BJ (cell line): ENCODE measurements around the gene ARHGEF4. TPM values are rescaled to one million over a fixed set of nuclear protein-coding genes. Genes with fewer than 3 reads are reported as not detected.
"Not testable (repeated sequence)": the region's sequence is repeated elsewhere in the genome, so short reads cannot be mapped to it uniquely, and the experiment has no call there.

Experiments
- CTCF ChIA-PET: fragments of 350-600 bp; formaldehyde crosslinking; extraction: SDS; loops from one replicate; lab custom pipeline; 2021; ENCODE audit warnings: antibody characterized with exemption, inconsistent platforms; lab: Yijun Ruan, JAX
- POLR2A ChIA-PET: fragments of 300-600 bp; sonication (Branson Sonifier 250); formaldehyde crosslinking; extraction: SDS; loops from one replicate; lab custom pipeline; 2021; ENCODE audit warnings: antibody characterized with exemption; lab: Charles Lee
- DNase-seq: peaks from one replicate; pipeline ENCODE4 v3.0.0-alpha.2; 2011; ENCODE audit warnings: low read depth
- H3K27me3 ChIP-seq: 2 replicates; pipeline ENCODE4 v1.6.0; 2011; ENCODE audit warnings: low read length; ENCODE audit not compliant: control insufficient read depth, insufficient read depth
- H3K36me3 ChIP-seq: 2 replicates; pipeline ENCODE4 v1.5.1; 2011; ENCODE audit warnings: low read length; ENCODE audit not compliant: control insufficient read depth, insufficient read depth
- H3K4me3 ChIP-seq: 2 replicates; pipeline ENCODE4 v1.5.1; 2011; ENCODE audit warnings: low read depth, mild to moderate bottlenecking, control low read depth, low read length
- CTCF ChIP-seq: IDR thresholded peaks from 2 replicates; pipeline ENCODE4 v1.5.1; 2011; ENCODE audit warnings: low read depth, mild to moderate bottlenecking, control low read depth, inconsistent platforms, low read length, moderate library complexity; ENCODE audit not compliant: insufficient read depth
- polyA plus RNA-seq: library from polyadenylated mRNA; depleted of rRNA; stranded (reverse); fragments of >200 nt; gene quantifications from 2 replicates; pipeline ENCODE4 v1.2.3, GENCODE V29; 2011

Gene ARHGEF4
- polyA plus RNA-seq, 1 experiment, result 15.1 TPM

DNA sequence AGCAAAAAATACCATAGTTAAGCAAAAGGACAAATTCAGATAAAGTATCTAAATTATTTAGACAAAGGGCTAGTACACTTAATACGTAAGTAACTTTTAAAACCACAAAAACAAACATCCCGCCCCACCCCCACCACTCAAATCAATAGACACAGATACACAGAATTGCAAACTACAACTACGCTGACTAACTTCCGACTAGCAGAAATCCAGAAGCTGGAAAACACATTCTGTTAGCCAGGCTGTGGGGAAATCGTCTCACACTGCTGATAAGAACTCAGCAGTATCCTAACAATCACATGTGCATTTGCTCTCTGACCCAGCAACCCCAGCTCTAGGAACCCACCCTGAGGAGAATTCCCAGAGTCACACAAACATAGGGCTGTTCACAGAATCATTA is 240.0 kb downstream of the ARHGEF4 start:
- no peak overlapping the region for H3K4me3 ChIP-seq
- CTCF ChIA-PET, result no interaction called here
- TF ChIP-seq CTCF, result no peak
- POLR2A ChIA-PET, result no interaction called here
- no peak for DNase-seq
- peaks cover 10% of the 10 kb centered on the region for H3K36me3 ChIP-seq
- no peaks in the 10 kb centered on the region for H3K27me3 ChIP-seq

DNA sequence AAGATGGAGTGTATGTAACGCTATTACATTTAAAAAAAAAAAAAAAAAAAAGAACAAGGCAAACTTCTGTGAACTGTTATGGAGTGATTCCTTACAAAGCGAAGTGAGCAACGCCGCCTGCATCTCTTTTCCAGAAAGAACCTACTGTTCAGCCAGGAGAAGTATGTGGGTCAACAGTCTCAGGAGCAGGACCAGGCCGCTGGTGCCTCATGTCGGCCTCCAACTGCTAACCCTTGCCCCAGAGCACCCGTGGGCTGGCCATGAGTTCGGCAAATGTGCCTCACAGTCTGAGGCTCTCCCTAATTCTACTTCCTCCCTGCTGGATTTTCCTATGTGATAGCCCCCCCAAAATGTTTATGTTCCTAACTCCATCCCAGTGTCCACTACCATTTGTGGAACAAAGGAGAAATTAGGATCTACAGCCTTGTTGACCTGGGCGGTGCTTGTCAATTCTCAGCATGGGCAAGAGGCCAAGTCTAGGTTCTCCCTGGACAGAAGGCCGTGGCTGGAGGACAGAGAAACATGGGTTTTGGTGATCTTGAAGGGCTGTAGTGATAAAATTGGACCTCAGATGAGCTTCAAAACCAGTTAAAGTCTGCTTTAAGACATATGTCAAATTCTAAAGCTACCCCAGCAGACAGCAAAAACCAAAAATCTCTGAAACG is 240.6 kb downstream of the ARHGEF4 start:
- POLR2A ChIA-PET, result no interaction called here
- H3K4me3 ChIP-seq, result no peak overlapping the region
- DNase-seq, result no peak
- TF ChIP-seq CTCF, result no peak
- no peaks in the 10 kb centered on the region for H3K27me3 ChIP-seq
- H3K36me3 ChIP-seq, result peaks cover 12% of the 10 kb centered on the region
- CTCF ChIA-PET, result no interaction called here

GRCh38 chr2:131077966-131078365 is 241.3 kb downstream of the ARHGEF4 start:
- Histone ChIP-seq H3K36me3 (peaks cover 12% of the 10 kb centered on the region), H3K4me3 (no peak overlapping the region), H3K27me3 (no peaks in the 10 kb centered on the region)
- DNase-seq, result no peak
- CTCF ChIA-PET, result no interaction called here
- no peak for TF ChIP-seq CTCF
- POLR2A ChIA-PET, result no interaction called here

GRCh38 chr2:131079931-131080330 is 243.2 kb downstream of the ARHGEF4 start:
- DNase-seq, H3K27me3 ChIP-seq, CTCF ChIA-PET, POLR2A ChIA-PET, H3K4me3 ChIP-seq: not testable (repeated sequence)
- H3K36me3 ChIP-seq, result peaks cover 12% of the 10 kb centered on the region

DNA sequence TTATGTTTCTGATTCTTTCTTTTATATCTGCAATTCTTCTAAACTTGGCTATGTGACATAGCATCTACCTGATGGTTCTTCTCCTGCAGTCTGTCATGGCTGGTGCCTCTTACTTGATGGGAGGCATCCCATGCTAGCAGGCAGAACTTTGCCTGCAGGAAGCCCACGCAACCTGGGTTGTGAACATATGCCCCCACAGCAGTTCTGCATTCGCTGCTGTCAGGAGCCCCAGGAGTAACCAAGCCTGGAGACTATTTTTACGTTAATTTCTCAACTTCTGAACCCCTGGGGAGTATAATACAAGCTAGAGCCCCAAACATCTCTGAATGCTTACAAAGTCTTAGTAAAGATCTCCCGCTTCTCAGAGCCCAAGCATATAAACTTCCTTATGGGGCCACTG is 244.5 kb downstream of the ARHGEF4 start:
- no peak for DNase-seq
- no peak for TF ChIP-seq CTCF
- Histone ChIP-seq H3K36me3 (peaks cover 10% of the 10 kb centered on the region), H3K4me3 (no peak overlapping the region), H3K27me3 (no peaks in the 10 kb centered on the region)
- POLR2A ChIA-PET, result no interaction called here
- CTCF ChIA-PET, result interaction anchor here (1.8 kb wide), 1 partner anchor 17 kb away, joined by 4 read pairs; no protein-coding TSS in a partner anchor

- TF ChIP-seq CTCF, result no peak
- POLR2A ChIA-PET, result no interaction called here
- CTCF ChIA-PET, result no interaction called here
- Histone ChIP-seq H3K27me3 (no peaks in the 10 kb centered on the region), H3K36me3 (peaks cover 8% of the 10 kb centered on the region), H3K4me3 (no peak overlapping the region)
- DNase-seq, result no peak
Measured at GRCh38 chr2:131085646-131086045, 248.9 kb downstream of the ARHGEF4 start.
